Natural killer cell (primary cell): ENCODE measurements around the gene MPV17L2. TPM values are rescaled to one million over a fixed set of nuclear protein-coding genes. Genes with fewer than 3 reads are reported as not detected.

Experiments used
- ATAC-seq, 3 donors: fragments of 150-1000 bp in 2 of 3; fragments of 200-7000 bp in 1 of 3; cut with Tn5 transposase; 1 replicate in 1 of 3; 2 replicates in 2 of 3; pipeline ENCODE4 v1.10.0; 2021; ENCODE audit warnings: mild to moderate bottlenecking in 2 of 3, moderate library complexity in 2 of 3
- DNase-seq, 2 donors: peaks; one replicate each; pipeline versions ENCODE4 v3.0.0 to v3.0.0-alpha.2; 2013 to 2021; ENCODE audit warnings: mixed read lengths in 1 of 2
- H3K27ac ChIP-seq: one replicate; pipeline ENCODE4 v1.5.1; 2013; ENCODE audit warnings: mild to moderate bottlenecking, low read length
- H3K27me3 ChIP-seq: one replicate; pipeline ENCODE4 v1.6.1; 2013; ENCODE audit warnings: low read length; ENCODE audit not compliant: control insufficient read depth, insufficient read depth
- H3K36me3 ChIP-seq: one replicate; pipeline ENCODE4 v1.6.1; 2013; ENCODE audit warnings: low read length; ENCODE audit not compliant: control insufficient read depth, insufficient read depth
- H3K4me1 ChIP-seq: one replicate; pipeline ENCODE4 v1.6.1; 2013; ENCODE audit warnings: low read length; ENCODE audit not compliant: control insufficient read depth, insufficient read depth
- H3K4me3 ChIP-seq: one replicate; pipeline ENCODE4 v1.5.1; 2013; ENCODE audit warnings: low read length
- H3K9me3 ChIP-seq: one replicate; pipeline ENCODE4 v1.6.1; 2013; ENCODE audit warnings: low read length; ENCODE audit not compliant: control insufficient read depth, insufficient read depth
- H3K27ac Mint-ChIP-seq, 2 donors: one replicate each; pipeline ENCODE4 v1.8.0; 2022; ENCODE audit warnings: mild to moderate bottlenecking in 2 of 2, mixed read lengths in 2 of 2, moderate library complexity in 1 of 2
- H3K27me3 Mint-ChIP-seq, 2 donors: one replicate each; pipeline ENCODE4 v1.8.0; 2022; ENCODE audit warnings: low read depth in 2 of 2, mixed read lengths in 2 of 2
- H3K36me3 Mint-ChIP-seq: one replicate; pipeline ENCODE4 v1.8.0; 2022; ENCODE audit warnings: mixed read lengths
- H3K4me1 Mint-ChIP-seq, 2 donors: one replicate each; pipeline ENCODE4 v1.8.0; 2022; ENCODE audit warnings: mixed read lengths in 2 of 2
- H3K4me3 Mint-ChIP-seq: one replicate; pipeline ENCODE4 v1.8.0; 2022; ENCODE audit warnings: mild to moderate bottlenecking, moderate library complexity, mixed read lengths
- H3K9me3 Mint-ChIP-seq, 2 donors: one replicate each; pipeline ENCODE4 v1.8.0; 2022; ENCODE audit warnings: mixed read lengths in 2 of 2
- WGBS: methylation state at CpG from one replicate; pipeline ENCODE4 v1.1.7; 2013; ENCODE audit warnings: missing lambda C conversion rate; ENCODE audit not compliant: insufficient coverage; 5-methylcytosine and 5-hydroxymethylcytosine counted together
- intact Hi-C: fragments of 100-400 bp; cut with micrococcal nuclease; formaldehyde crosslinking; loops from one replicate; pipeline ENCODE4 v1.14.2; 2022
- total RNA-seq, 4 donors: library from RNA; stranded (reverse); fragments of 120-200 nt in 1 of 4; gene quantifications; one replicate each; pipeline versions ENCODE4 v1.2.3 to v1.2.4, GENCODE V29; 2013 to 2022
- TF ChIP-seq, protein P1 (sequence below): fragments of 200-600 bp; IDR thresholded peaks from one replicate; pipeline ENCODE4 v1.8.0; 2022; ENCODE audit warnings: antibody characterized with exemption

Gene MPV17L2
- total RNA-seq, 3 donors from 2014 or later (not counting 1 experiment from before 2014, with no cell fraction given): 4.1 to 5.6 (median 4.5) TPM

DNA sequence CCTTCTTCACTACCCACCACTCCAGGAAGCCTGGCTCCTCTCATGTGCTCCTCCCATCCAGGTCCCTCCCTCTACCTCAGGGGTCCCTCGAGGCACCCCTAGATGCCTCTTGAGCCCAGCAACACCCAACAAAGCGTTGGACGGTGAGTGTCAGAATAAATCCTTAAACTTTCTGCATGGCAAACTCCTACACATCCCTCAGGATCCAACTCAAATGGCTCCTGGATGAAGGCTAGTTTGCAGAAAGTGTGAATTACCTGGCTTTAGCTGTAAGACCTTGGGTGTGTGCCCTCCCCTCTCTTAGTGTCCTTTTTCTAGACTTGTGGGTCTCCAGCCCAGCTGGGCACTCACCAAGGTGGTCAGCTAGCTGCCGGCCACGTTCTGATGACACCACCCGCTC is 5.4 kb downstream of the MPV17L2 start:
- H3K27ac Mint-ChIP-seq: no peak overlapping the region
- H3K36me3 Mint-ChIP-seq: no peaks in the 10 kb centered on the region

DNA sequence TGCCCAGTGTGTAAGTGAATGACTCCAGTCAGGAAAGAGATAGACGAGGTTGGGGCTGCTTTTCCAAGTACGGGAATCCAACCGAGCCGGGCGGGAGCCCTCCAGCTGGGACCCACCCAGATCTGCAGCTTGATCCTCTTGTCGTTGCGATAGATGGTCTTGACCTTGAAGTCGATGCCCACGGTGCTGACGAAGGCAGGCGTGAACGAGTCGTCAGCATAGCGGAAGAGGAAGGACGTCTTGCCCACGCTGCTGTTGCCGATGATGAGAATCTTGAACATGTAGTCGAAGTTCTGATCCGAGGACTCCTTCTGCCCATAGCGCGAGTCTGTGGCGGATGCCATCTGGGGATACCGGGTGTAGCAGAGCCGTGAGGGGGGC is 9.4 kb downstream of the MPV17L2 start:
- no peak for ATAC-seq
- intact Hi-C loops: no loop called here
- peaks cover 27% of the 10 kb centered on the region for H3K4me1 ChIP-seq
- H3K36me3 ChIP-seq: no peaks in the 10 kb centered on the region
- H3K4me1 Mint-ChIP-seq: peaks cover 23 to 32% of the 10 kb centered on the region in 2 donors
- no peak for DNase-seq
- WGBS: 91% methylated on average over 24 of the region's 24 CpGs
- H3K4me3 ChIP-seq: no peak overlapping the region
- no peaks in the 10 kb centered on the region for H3K36me3 Mint-ChIP-seq
- H3K9me3 Mint-ChIP-seq: no peaks in the 10 kb centered on the region
- H3K27ac Mint-ChIP-seq: peak overlapping the region in 1 of 2 donors; percentile 53
- no peak overlapping the region for H3K27ac ChIP-seq
- H3K27me3 Mint-ChIP-seq: peaks cover 0 to 2% of the 10 kb centered on the region in 2 donors
- H3K27me3 ChIP-seq: no peaks in the 10 kb centered on the region
- no peaks in the 10 kb centered on the region for H3K9me3 ChIP-seq
- peak overlapping the region; percentile 79 for H3K4me3 Mint-ChIP-seq
- TF ChIP-seq, protein P1, sequence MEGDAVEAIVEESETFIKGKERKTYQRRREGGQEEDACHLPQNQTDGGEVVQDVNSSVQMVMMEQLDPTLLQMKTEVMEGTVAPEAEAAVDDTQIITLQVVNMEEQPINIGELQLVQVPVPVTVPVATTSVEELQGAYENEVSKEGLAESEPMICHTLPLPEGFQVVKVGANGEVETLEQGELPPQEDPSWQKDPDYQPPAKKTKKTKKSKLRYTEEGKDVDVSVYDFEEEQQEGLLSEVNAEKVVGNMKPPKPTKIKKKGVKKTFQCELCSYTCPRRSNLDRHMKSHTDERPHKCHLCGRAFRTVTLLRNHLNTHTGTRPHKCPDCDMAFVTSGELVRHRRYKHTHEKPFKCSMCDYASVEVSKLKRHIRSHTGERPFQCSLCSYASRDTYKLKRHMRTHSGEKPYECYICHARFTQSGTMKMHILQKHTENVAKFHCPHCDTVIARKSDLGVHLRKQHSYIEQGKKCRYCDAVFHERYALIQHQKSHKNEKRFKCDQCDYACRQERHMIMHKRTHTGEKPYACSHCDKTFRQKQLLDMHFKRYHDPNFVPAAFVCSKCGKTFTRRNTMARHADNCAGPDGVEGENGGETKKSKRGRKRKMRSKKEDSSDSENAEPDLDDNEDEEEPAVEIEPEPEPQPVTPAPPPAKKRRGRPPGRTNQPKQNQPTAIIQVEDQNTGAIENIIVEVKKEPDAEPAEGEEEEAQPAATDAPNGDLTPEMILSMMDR: no peak

More for the DNA sequence above, 5.4 kb downstream of the MPV17L2 start:
- H3K27me3 ChIP-seq: no peaks in the 10 kb centered on the region
- ATAC-seq: no peak
- peaks cover 3% of the 10 kb centered on the region for H3K36me3 ChIP-seq
- H3K27me3 Mint-ChIP-seq: no peaks in the 10 kb centered on the region
- peaks cover 28% of the 10 kb centered on the region for H3K4me1 ChIP-seq
- no peak for DNase-seq
- no peak overlapping the region for H3K4me3 Mint-ChIP-seq
- TF ChIP-seq, protein P1: no peak
- intact Hi-C loops: no loop called here
- H3K4me3 ChIP-seq: no peak overlapping the region
- no peaks in the 10 kb centered on the region for H3K9me3 ChIP-seq
- H3K27ac ChIP-seq: no peak overlapping the region
- WGBS: 96% methylated on average over 6 of the region's 6 CpGs
- no peaks in the 10 kb centered on the region for H3K9me3 Mint-ChIP-seq
- peaks cover 24 to 33% of the 10 kb centered on the region in 2 donors for H3K4me1 Mint-ChIP-seq

DNA sequence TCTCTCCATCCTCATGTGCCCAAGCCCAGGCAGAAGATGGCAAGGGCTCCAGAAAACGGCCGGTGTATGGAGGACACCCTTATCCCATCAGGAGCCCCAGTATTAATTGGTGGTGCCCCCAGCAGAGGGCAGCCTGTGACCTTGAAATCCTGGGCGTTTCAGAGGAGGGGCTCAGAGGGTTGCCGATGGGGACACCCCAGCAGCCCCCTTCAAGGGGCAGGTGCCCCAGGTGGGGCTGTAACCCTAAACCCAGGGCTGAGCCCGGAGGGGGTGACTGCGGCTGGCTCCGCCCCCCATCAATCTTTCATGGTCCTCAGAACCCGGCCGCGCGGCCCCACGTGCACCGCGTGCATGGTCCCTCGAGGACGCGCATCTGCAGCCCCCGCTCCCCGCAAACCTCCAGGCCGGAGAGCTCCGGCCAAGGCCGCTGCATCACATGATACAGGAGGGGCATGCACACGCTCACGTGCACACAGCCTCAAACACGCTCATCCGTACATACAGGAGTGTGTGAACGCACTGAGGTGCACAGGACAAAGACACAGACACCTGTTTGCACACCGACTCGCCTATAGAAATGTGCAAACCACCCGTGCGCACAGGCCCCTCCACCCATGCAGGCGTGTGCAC is 9.9 kb downstream of the MPV17L2 start:
- Mint-ChIP-seq H3K27ac (peak overlapping the region; percentile 92 to 96), H3K4me1 (peaks cover 23 to 32% of the 10 kb centered on the region in 2 donors), H3K9me3 (no peaks in the 10 kb centered on the region), H3K27me3 (peaks cover 0 to 3% of the 10 kb centered on the region in 2 donors), H3K4me3 (peak overlapping the region; percentile 97), H3K36me3 (no peaks in the 10 kb centered on the region)
- ATAC-seq (no peak), DNase-seq (peak; percentile 24 to 54)
- no peak overlapping the region for H3K27ac ChIP-seq
- TF ChIP-seq, protein P1: no peak
- intact Hi-C loops: no loop called here
- WGBS: 4% methylated on average over 32 of the region's 32 CpGs
- no peaks in the 10 kb centered on the region for H3K36me3 ChIP-seq
- no peaks in the 10 kb centered on the region for H3K27me3 ChIP-seq
- H3K4me1 ChIP-seq: peaks cover 27% of the 10 kb centered on the region
- H3K4me3 ChIP-seq: peak overlapping the region; percentile 79
- H3K9me3 ChIP-seq: no peaks in the 10 kb centered on the region
